ENCODE measurements around the gene ZNF536.

ZNF536 gene

GRCh38 chr19:30371960-30372824, at the start of gene ZNF536:
Gene ZNF536 (plus strand): TSS chr19:30372384. CDS start chr19:30443563, 71,179 bp downstream.
- DNase-seq (ENCODE audit: low read depth): no peak

GRCh38 chr19:30322641-30323320, 49.4 kb upstream of the ZNF536 start:
- no peak for DNase-seq (ENCODE audit: low read depth)

GRCh38 chr19:30323904-30324303, 48.3 kb upstream of the ZNF536 start:
- DNase-seq (ENCODE audit: low read depth): no peak

GRCh38 chr19:30324982-30325381, 47.2 kb upstream of the ZNF536 start:
- no peak for DNase-seq (ENCODE audit: low read depth)

- no peak for DNase-seq (ENCODE audit: low read depth)
These were observed 46.4 kb upstream of the ZNF536 start for GRCh38 chr19:30325676-30326392.

GRCh38 chr19:30326393-30326710, 45.8 kb upstream of the ZNF536 start:
- DNase-seq (ENCODE audit: low read depth): no peak

- no peak for DNase-seq (ENCODE audit: low read depth)
These were observed 44.9 kb upstream of the ZNF536 start for GRCh38 chr19:30327331-30327730.

- no peak for DNase-seq (ENCODE audit: low read depth)
These were observed 44.1 kb upstream of the ZNF536 start for GRCh38 chr19:30328096-30328495.

- DNase-seq (ENCODE audit: low read depth): no peak
These were observed 41.9 kb upstream of the ZNF536 start for GRCh38 chr19:30330266-30330665.

GRCh38 chr19:30332445-30333234, 39.5 kb upstream of the ZNF536 start:
- no peak for DNase-seq (ENCODE audit: low read depth)

- no peak for DNase-seq (ENCODE audit: low read depth)
These were observed 38.7 kb upstream of the ZNF536 start for GRCh38 chr19:30333291-30334065.

GRCh38 chr19:30334841-30335240, 37.3 kb upstream of the ZNF536 start:
- DNase-seq (ENCODE audit: low read depth): no peak

GRCh38 chr19:30335306-30335886, 36.8 kb upstream of the ZNF536 start:
- no peak for DNase-seq (ENCODE audit: low read depth)

GRCh38 chr19:30336290-30336689, 35.9 kb upstream of the ZNF536 start:
- DNase-seq (ENCODE audit: low read depth): no peak

GRCh38 chr19:30338041-30338456, 34.1 kb upstream of the ZNF536 start:
- no peak for DNase-seq (ENCODE audit: low read depth)

- DNase-seq (ENCODE audit: low read depth): no peak
These were observed 33.1 kb upstream of the ZNF536 start for GRCh38 chr19:30338878-30339623.

- no peak for DNase-seq (ENCODE audit: low read depth)
These were observed 32.3 kb upstream of the ZNF536 start for GRCh38 chr19:30339624-30340525.

- DNase-seq (ENCODE audit: low read depth): no peak
These were observed 31.2 kb upstream of the ZNF536 start for GRCh38 chr19:30340771-30341561.

All from activated T-cell treated with anti-CD3 and anti-CD28 coated beads for 24 hours (primary cell).